GM21529 (cell line): Measurements from ENCODE around the gene EPHX1.
A peak's percentile ranks its signal among the peaks of the same experiment; 100 is the strongest.

Experiments used
- ATAC-seq: cut with Tn5 transposase; IDR thresholded peaks from one replicate; pipeline ENCODE4 v1.9.1; 2021; ENCODE audit not compliant: unreplicated experiment

EPHX1 gene

DNA sequence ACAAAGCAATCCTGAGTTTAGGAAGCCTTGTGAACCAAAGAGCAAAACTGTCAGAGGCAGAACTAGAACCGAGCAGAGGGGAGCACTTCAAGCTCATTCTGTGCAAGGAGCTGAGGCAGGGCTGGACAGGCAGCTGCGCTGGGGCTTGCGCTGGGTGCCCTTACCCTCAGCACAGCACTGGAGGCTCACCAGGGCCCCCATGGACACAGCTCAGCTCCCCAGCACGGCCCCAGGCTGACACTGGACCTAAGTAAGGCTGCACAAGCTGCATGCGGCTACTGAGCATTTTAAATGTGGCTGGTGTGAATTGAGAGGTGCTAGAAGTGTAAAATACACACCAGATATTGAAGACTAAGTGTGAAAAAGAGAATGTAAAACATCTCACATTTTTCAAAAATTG is 50.2 kb downstream of the EPHX1 start:
- no peak for ATAC-seq

DNA sequence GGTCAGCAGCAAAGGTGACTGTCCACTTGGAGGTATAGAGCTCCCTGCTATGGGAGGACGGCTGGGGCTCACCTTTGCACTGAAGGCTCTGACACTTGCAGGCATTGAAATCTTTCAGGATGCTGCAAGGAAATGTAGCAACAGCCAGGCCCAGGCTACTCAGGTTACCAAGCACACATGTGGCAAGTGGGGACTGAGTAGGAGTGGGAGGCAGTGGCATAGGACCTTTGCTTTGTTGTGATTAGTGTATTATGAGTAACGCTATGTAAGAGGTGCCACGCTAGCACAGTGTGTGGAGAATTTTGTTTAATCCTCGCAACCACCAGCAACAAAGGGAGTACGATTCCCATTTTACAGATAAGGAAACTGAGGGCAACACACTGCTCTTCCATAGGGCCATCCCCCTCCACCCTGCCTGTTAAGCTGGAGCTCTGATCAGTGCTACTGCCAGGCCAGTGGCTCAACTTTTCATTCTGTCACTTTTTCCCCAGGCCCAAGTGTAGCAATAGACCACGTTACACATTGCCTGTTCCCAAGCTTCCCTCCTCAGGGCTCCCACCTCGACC is 51.0 kb downstream of the EPHX1 start:
- ATAC-seq, result no peak

- no peak for ATAC-seq
Observed at GRCh38 chr1:225861834-225862580, 52.1 kb downstream of the EPHX1 start.

DNA sequence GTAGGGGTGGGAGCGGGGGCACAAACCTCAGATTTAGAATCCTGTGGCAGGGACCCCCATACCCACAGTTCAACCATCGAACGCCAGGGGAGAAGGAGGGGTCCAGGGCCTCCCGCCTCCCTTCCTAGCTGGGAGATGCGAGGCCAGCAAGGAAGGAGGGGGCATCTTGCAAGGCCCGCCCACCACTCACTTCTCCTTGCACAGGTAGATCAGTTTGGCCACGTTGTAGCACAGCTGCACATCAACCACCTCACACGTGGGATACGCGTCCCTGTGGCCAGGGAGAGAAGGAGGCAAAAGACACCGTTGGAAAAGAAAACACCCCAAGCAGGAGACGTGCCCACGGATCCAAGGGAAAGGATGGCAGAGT is 52.6 kb downstream of the EPHX1 start:
- no peak for ATAC-seq

- ATAC-seq, result no peak
Observed at GRCh38 chr1:225863167-225863566, 53.2 kb downstream of the EPHX1 start.

GRCh38 chr1:225865514-225865913 is 55.6 kb downstream of the EPHX1 start:
- no peak for ATAC-seq

DNA sequence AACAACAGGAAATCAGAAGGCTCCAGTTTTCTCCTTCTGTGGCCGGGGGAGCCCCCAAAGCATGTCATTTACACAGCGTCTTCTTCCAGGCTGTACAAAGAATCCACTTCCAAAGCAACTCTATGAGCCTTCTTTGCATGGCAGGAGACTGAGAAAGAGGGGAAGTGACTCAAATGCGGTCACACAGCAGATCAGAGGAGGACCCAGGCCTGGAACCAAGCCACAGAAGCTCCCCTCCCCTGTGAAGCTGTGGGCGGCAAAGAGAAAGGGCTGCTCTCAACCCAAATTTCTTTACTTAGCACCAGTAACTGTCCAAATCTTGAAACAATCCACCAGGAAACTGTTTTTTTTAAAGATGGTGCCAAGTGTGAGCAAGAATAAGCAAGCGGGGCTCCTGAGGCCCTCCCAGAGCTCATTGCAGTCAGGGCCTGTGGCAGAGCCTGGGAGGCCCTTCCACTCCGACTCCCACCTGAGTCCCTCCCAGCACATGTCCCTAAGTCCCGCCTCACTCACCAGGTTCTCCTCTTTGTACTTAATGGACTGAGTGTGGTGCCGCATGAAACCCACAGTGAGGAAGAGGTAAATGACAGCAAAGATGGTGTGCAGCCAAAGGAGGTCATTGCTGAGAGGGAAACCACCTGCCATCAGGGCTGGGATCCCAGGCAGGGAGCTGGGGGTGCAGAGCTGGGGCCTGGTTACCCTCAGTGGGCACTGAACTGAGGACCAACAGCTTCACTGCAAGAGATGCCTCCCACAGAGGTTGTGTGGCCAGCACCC is 56.3 kb downstream of the EPHX1 start:
- peak; percentile 75 for ATAC-seq

DNA sequence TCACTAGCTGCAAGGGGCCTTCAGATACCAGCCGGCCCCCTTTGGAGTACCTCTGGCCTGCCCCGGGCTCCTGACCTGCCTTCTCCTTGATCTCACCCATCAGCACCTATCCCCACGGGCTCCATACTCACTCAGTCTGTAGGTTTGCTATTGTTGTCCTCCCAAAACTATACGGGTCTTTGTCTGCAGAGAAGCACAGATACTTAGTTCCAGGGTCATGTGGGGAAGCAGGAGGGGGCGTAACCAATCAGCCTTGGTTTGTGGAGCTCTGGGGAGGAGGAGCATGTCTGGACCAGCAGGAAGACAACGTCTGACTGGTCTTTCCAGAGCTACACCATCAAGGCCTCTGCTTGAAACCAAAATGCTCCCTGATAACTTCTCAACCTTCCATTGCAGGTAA is 57.1 kb downstream of the EPHX1 start:
- ATAC-seq, result no peak

- no peak for ATAC-seq
Observed at GRCh38 chr1:225868631-225869330, 58.9 kb downstream of the EPHX1 start.

GRCh38 chr1:225870911-225871310 is 61.0 kb downstream of the EPHX1 start:
- ATAC-seq, result no peak

DNA sequence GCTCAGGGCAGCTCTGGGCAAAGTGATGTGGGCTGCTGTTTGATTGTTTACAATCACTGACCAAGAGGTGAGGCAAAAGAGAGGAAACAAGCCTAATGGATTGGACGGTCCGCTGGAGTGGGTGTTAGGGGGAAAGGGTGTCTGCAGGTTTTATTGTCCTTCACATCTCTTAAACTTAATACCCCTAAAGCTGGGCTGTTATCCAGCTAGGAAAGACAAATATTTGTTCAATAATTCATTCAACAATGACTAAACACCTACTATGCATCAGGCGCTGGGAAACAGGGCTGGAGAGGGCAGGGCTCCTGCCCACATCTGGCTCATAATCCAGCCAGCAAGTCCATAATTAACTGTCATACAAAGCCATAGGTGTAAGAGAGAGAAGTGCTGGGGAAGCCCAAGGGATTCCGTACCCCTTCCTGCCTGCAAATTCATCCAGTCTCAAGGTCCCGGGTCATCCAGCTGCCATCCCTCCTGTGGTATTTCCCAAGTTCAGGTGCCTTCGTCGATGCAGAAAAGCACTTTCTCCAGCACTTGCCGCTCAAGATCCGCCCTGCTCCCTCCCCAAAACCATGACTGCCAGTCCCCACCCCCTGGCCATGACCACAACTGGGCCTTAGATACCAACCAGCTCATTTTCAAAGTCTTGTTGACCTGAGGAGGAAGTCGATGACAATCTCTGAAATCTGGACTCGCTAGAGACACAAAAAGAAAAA is 61.6 kb downstream of the EPHX1 start:
- ATAC-seq, result no peak

DNA sequence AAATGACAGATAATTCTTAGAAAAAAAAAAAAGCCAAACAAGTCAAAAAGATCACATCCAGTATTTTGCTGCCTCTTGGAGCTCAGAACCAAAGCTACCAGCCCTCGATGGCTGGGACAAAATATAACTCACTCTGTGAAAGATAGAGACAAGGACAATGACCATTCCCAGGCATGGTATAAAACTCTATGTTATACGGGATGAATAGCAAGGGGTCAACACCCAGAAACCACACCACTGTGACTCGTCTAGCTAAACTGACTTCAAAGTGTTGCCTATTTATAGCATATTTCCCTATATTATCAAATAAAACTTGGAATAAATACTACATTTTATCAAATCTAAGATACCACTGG is 62.1 kb downstream of the EPHX1 start:
- ATAC-seq, result no peak

GRCh38 chr1:225873281-225873850 is 63.4 kb downstream of the EPHX1 start:
- no peak for ATAC-seq

DNA sequence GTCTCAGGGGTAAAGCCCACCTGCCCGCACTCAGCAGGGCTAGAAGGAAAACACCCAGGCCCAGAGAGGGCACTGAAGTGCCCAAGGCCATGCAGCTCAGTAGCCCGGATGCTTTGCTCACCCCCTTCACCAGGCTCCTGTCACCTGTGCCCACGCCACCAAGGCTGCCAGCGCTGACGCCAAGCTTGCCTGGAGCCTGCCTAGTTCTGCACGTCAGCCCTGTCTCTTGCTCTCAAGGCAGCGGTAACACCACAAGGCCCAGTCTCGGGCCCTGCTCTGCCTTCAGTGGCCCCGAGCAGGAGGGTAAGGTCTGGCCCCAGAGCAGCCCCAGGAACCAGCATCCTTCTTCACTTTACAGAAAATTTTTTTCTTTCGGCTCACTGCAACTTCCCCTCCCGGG is 64.5 kb downstream of the EPHX1 start:
- ATAC-seq, result no peak

DNA sequence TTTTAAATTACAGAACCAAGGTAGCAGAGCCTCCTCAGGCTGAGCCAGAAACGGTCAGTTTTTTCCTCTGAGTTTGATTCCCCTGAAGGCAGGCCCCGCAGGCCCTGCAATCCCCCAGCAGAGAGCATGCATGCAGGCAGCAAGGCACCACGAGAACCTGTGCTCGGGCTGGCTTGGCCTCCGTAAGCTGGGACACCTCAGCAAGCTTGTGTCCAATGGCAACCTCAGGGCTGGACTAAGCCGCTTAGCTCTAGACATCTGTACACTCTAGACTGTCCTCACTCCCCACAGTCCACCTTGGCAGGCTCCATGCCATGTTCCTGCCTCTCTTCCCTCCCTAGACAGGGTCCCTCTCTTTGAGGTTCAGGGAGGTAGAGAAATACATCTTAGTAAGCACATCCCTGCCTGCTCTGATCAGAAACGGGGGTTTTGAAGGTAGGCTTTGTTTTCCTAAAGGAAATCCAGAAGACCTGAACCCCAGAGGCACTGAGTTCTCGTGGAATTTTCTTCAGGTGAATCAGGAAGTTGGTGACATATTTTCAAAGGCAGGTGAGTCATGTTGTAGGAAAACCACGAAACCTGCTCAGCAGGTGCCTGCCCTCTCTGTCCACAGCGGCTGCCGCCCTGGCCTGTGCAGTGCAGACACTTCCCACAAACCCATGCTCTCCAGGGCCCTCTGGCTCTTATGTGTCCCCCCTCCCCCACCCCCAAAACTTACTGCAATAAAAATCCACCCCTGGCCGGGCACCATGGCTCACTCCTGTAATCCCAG is 65.3 kb downstream of the EPHX1 start:
- ATAC-seq, result no peak

GRCh38 chr1:225876900-225877510 is 67.1 kb downstream of the EPHX1 start:
- ATAC-seq, result no peak

DNA sequence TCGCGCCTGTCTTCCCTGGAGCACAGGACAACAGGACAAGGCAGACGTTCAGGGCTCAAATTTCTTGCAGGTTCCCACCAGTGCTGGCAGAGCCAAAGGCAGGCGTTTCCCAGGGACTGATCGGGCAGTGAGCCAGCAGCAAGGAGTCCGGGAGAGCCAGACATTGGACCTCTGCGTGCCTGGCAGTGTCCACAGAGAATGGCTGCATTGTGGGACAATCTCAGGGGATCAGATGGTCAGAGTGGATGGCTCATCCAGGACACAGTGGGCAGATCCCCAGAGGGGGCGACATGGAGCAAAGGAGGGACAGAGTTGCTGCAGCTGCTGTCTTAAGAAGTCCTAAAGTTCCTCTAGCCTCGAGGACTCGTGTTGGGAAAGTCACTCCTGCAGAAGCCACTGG is 67.7 kb downstream of the EPHX1 start:
- no peak for ATAC-seq

- no peak for ATAC-seq
Observed at GRCh38 chr1:225878282-225878681, 68.4 kb downstream of the EPHX1 start.

GRCh38 chr1:225879521-225880221 is 69.7 kb downstream of the EPHX1 start:
- ATAC-seq, result no peak
